ENCODE data around the gene SEPTIN5.

DNA sequence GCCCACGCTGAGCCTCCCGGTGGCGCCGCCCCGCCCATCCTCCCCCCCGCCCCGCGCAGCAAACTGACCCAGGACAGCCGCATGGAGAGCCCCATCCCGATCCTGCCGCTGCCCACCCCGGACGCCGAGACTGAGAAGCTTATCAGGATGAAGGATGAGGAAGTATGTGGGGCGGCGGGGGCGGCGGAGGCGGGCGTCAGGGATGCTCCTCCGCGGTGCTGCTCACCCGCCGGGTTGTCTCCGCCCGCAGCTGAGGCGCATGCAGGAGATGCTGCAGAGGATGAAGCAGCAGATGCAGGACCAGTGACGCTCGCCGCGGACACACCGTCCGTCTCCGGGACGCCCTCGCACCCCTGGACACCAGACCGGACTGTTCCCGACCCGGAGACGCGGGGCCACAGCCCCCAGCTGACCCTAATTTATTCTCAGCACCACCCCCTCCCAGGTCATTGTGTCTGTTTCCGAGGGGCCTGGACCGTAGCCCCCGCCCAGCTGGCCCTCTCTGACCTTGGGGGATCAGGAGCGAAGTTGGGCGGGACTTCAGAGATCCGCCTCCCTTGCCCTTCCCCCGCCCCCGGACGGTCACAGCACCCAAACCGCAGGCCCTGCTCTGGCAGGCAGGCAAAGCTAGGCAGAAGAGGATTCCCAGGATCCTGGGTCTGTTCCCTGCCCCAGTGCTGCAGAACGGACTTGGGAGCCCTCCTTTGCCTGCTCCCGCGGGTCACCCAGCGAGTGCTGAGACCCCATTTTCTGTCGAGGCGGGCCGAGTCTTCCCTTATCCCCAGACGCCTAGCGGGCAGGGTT, 8.1 kb downstream of the SEPTIN5 start:
- TF ChIP-seq, protein P1, sequence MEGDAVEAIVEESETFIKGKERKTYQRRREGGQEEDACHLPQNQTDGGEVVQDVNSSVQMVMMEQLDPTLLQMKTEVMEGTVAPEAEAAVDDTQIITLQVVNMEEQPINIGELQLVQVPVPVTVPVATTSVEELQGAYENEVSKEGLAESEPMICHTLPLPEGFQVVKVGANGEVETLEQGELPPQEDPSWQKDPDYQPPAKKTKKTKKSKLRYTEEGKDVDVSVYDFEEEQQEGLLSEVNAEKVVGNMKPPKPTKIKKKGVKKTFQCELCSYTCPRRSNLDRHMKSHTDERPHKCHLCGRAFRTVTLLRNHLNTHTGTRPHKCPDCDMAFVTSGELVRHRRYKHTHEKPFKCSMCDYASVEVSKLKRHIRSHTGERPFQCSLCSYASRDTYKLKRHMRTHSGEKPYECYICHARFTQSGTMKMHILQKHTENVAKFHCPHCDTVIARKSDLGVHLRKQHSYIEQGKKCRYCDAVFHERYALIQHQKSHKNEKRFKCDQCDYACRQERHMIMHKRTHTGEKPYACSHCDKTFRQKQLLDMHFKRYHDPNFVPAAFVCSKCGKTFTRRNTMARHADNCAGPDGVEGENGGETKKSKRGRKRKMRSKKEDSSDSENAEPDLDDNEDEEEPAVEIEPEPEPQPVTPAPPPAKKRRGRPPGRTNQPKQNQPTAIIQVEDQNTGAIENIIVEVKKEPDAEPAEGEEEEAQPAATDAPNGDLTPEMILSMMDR (conservative IDR thresholded peaks at IDR 0.05; ENCODE audit: low read length) = no peak
- no peak for TF ChIP-seq EZH2phosphoT487 (IDR thresholded peaks at IDR 0.05; ENCODE audit: borderline replicate concordance)
